ENCODE data around the gene MAEA. TPM values are rescaled to one million over a fixed set of nuclear protein-coding genes. Genes with fewer than 3 reads are reported as not detected.

Gene MAEA
- total and polyA plus RNA-seq, 2 experiments from 2014 or later, result 57.3 to 85.0 TPM

DNA sequence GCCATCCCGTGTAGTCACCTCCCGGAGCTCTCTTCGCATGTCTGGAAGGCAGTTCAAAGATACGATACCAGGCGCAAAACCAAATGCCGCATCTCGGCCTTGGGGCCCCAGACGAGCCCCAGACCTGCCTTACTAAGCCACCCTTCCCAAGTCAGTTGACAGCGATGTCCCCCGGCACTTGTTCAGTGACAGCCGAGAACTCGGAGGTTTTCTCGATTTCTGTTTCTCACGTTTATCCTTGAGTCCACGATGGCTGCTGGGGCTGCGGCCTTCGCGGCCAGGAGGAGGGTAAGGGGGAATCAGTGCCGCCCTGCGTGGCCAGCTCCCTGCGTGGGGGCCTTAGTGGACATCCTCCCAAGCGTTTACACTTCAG is 7.3 kb downstream of the MAEA start:
- H2AFZ ChIP-seq, result no peak overlapping the region
- H3K27ac ChIP-seq, result no peak overlapping the region
- H3K9me3 ChIP-seq (ENCODE audit: low read depth), result no peaks in the 10 kb centered on the region
- 0 out of 2 replicates have a peak, but pooled peaks cover 8% of the 10 kb centered on the region for H3F3A ChIP-seq (ENCODE audit: insufficient read depth)
- H3K9ac ChIP-seq, result no peak overlapping the region
- H3K4me3 ChIP-seq, result no peak overlapping the region
- 0 out of 2 replicates have a peak, but pooled peaks cover 2% of the 10 kb centered on the region for H3K4me1 ChIP-seq (ENCODE audit: insufficient read depth)
- no peak overlapping the region for H3K4me2 ChIP-seq (ENCODE audit: unreplicated experiment)
- DNase-seq, result no peak
- no peaks in the 10 kb centered on the region for H3K9me2 ChIP-seq (ENCODE audit: insufficient read depth)
- 92 to 93% methylated on average over 22 of the region's 22 CpGs for WGBS, 2 experiments (ENCODE audit: low coverage in 1 of 2, low lambda C conversion rate in 2 of 2, missing lambda C conversion rate in 2 of 2)
- H3K27me3 ChIP-seq (replicated peaks; ENCODE audit: insufficient read depth), result no peaks in the 10 kb centered on the region
- H4K20me1 ChIP-seq (ENCODE audit: insufficient read depth), result peaks cover 4% of the 10 kb centered on the region; the same call in 1 of the 2 replicates
- H3K36me3 ChIP-seq (ENCODE audit: low read depth), result no peaks in the 10 kb centered on the region
- peaks cover 92% of the 10 kb centered on the region for H3K79me2 ChIP-seq (ENCODE audit: insufficient read depth)
- in situ Hi-C loops (cut with MboI), result no loop called here
- TF ChIP-seq EZH2phosphoT487 (IDR thresholded peaks at IDR 0.05; ENCODE audit: insufficient read depth, low read depth), result no peak
- no peak for TF ChIP-seq EZH2 (IDR thresholded peaks at IDR 0.05; ENCODE audit: insufficient read depth, poor library complexity, severe bottlenecking)

DNA sequence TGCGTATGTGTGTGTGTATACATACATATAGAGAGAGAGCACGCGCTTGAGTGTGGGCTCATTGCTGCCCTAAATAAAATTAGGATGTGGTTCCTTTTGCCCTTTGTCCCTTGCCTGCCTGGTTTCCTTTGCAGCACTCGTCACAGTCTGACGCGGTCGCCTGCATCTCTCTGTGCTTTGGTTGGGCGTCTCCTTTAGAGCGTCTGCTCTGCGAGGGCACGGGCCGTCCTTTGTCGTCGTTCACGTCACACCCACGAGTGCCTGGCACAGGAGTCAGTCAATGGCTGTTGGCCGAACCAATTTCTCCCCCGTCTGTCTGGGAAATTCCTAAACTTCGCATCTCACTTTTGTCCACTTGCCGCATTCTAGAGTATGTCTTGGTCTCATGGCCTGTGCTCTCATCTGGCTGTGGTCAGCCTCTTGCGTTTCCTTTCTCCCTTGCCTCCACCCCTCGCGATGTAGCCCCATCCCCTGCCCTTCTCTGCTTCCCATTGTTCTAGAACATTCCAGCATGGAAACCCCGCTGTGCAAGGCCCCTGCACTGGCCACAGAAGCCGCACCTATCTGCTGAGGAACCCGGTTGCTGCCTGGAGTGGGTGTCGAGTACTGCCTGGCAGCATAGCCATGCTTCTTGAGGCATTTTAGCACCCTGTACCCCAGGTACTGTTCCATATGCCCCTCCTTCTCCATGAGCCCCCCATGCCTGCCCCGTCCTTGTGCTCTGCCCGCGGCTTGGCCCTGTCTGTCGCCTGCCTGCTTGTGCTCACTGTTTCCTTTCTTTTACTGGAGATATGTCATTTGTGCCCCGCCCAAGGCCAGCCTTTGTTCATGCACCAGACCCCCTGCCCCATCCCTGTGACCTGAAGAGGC is 8.0 kb downstream of the MAEA start:
- H3K79me2 ChIP-seq (ENCODE audit: insufficient read depth), result peaks cover 92% of the 10 kb centered on the region
- H3K4me2 ChIP-seq (ENCODE audit: unreplicated experiment), result no peak overlapping the region
- no peaks in the 10 kb centered on the region for H3K9me3 ChIP-seq (ENCODE audit: low read depth)
- peaks cover under 1% of the 10 kb centered on the region; the same call in 1 of the 2 replicates for H4K20me1 ChIP-seq (ENCODE audit: insufficient read depth)
- no peak overlapping the region for H2AFZ ChIP-seq
- no peak for TF ChIP-seq EZH2 (IDR thresholded peaks at IDR 0.05; ENCODE audit: insufficient read depth, poor library complexity, severe bottlenecking)
- TF ChIP-seq EZH2phosphoT487 (IDR thresholded peaks at IDR 0.05; ENCODE audit: insufficient read depth, low read depth), result no peak
- in situ Hi-C loops (cut with MboI), result no loop called here
- no peak overlapping the region for H3K9ac ChIP-seq
- no peak overlapping the region for H3K4me3 ChIP-seq
- H3F3A ChIP-seq (ENCODE audit: insufficient read depth), result 0 out of 2 replicates have a peak, but pooled peaks cover 11% of the 10 kb centered on the region
- no peaks in the 10 kb centered on the region for H3K9me2 ChIP-seq (ENCODE audit: insufficient read depth)
- no peaks in the 10 kb centered on the region for H3K4me1 ChIP-seq (ENCODE audit: insufficient read depth)
- no peak for DNase-seq
- no peaks in the 10 kb centered on the region for H3K27me3 ChIP-seq (replicated peaks; ENCODE audit: insufficient read depth)
- no peaks in the 10 kb centered on the region for H3K36me3 ChIP-seq (ENCODE audit: low read depth)
- no peak overlapping the region for H3K27ac ChIP-seq
- WGBS, 2 experiments (ENCODE audit: low coverage in 1 of 2, low lambda C conversion rate in 2 of 2, missing lambda C conversion rate in 2 of 2), result 93 to 94% methylated on average over 31 to 32 of the region's 32 CpGs

DNA sequence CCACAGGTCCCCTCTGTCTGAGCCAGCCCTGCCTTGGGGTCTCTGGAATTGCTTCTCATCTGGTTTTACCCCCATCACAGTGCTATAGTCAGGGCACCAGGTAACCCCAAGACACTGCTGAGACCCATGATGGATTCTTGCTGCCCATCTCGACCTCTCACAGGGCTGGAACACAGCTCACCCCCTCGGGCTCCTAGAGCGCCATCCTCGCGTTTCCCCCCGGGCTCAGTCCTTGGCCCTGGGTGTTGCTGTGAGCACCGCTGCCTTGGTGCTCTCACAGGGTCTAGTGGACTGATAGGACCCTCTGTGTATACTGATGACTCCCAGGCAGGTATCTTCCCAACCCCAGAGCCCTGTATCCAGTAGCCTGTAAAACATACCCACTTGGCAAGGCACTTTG is 8.8 kb downstream of the MAEA start:
- Histone ChIP-seq H3K36me3 (ENCODE audit: low read depth) (no peaks in the 10 kb centered on the region), H3K9me2 (ENCODE audit: insufficient read depth) (no peaks in the 10 kb centered on the region), H3K9me3 (ENCODE audit: low read depth) (no peaks in the 10 kb centered on the region), H3F3A (ENCODE audit: insufficient read depth) (0 out of 2 replicates have a peak, but pooled peaks cover 11% of the 10 kb centered on the region), H3K4me3 (no peak overlapping the region), H3K27ac (no peak overlapping the region), H3K4me2 (ENCODE audit: unreplicated experiment) (no peak overlapping the region), H3K4me1 (ENCODE audit: insufficient read depth) (no peaks in the 10 kb centered on the region), H3K27me3 (replicated peaks; ENCODE audit: insufficient read depth) (no peaks in the 10 kb centered on the region), H3K9ac (no peak overlapping the region), H2AFZ (no peak overlapping the region), H3K79me2 (ENCODE audit: insufficient read depth) (peaks cover 92% of the 10 kb centered on the region), H4K20me1 (ENCODE audit: insufficient read depth) (no peaks in the 10 kb centered on the region)
- DNase-seq, result no peak
- in situ Hi-C loops (cut with MboI), result no loop called here
- TF ChIP-seq EZH2 (IDR thresholded peaks at IDR 0.05; ENCODE audit: insufficient read depth, poor library complexity, severe bottlenecking), result no peak
- no peak for TF ChIP-seq EZH2phosphoT487 (IDR thresholded peaks at IDR 0.05; ENCODE audit: insufficient read depth, low read depth)
- 96 to 98% methylated on average over 7 of the region's 7 CpGs for WGBS, 2 experiments (ENCODE audit: low coverage in 1 of 2, low lambda C conversion rate in 2 of 2, missing lambda C conversion rate in 2 of 2)

DNA sequence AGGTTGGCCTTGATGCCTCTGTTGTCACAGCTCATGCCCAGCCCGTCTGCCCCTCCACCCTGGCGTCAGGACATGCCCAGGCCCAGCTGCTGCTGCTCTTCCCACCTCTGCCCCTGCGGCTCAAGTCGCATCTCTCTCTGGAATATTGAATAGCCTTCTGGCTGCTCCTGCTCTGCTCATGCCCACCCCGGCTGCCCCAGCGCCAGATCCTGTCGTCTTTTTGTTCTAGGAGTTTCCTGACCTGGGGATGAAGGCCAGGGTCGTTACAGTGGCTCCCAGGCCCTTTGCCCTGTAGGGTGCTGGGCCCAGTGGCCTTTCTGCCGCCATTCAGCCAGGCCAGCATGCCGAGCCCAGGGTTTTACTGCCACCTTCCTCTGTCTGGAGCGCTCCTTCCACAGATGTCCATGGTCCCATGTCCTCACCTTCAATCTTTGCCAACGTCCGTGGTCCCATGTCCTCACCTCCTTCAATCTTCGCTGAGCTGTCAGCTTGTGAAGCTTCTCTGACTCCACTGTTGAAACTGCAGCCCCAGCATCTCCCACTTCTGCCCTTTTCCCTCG is 9.7 kb downstream of the MAEA start:
- no peaks in the 10 kb centered on the region for H3K9me2 ChIP-seq (ENCODE audit: insufficient read depth)
- no peak overlapping the region for H2AFZ ChIP-seq
- no peaks in the 10 kb centered on the region for H3K36me3 ChIP-seq (ENCODE audit: low read depth)
- 85 to 88% methylated on average over 15 of the region's 15 CpGs for WGBS, 2 experiments (ENCODE audit: low coverage in 1 of 2, low lambda C conversion rate in 2 of 2, missing lambda C conversion rate in 2 of 2)
- H4K20me1 ChIP-seq (ENCODE audit: insufficient read depth), result no peaks in the 10 kb centered on the region
- H3K27me3 ChIP-seq (replicated peaks; ENCODE audit: insufficient read depth), result no peaks in the 10 kb centered on the region
- no peak overlapping the region for H3K4me2 ChIP-seq (ENCODE audit: unreplicated experiment)
- no peak overlapping the region for H3K9ac ChIP-seq
- no peaks in the 10 kb centered on the region for H3K9me3 ChIP-seq (ENCODE audit: low read depth)
- H3F3A ChIP-seq (ENCODE audit: insufficient read depth), result 0 out of 2 replicates have a peak, but pooled peaks cover 11% of the 10 kb centered on the region
- H3K4me1 ChIP-seq (ENCODE audit: insufficient read depth), result no peaks in the 10 kb centered on the region
- in situ Hi-C loops (cut with MboI), result no loop called here
- peaks cover 92% of the 10 kb centered on the region for H3K79me2 ChIP-seq (ENCODE audit: insufficient read depth)
- no peak overlapping the region for H3K4me3 ChIP-seq
- TF ChIP-seq EZH2 (IDR thresholded peaks at IDR 0.05; ENCODE audit: insufficient read depth, poor library complexity, severe bottlenecking), result no peak
- no peak for TF ChIP-seq EZH2phosphoT487 (IDR thresholded peaks at IDR 0.05; ENCODE audit: insufficient read depth, low read depth)
- no peak for DNase-seq
- H3K27ac ChIP-seq, result no peak overlapping the region
